SH-SY5Y (cell line): ENCODE measurements around the gene RBBP8NL.

Source experiments
- GATA2 ChIP-seq: IDR thresholded peaks from 2 replicates; pipeline ENCODE4 v1.6.1; 2011; ENCODE audit warnings: mild to moderate bottlenecking, low read depth, low read length
- GATA3 ChIP-seq: IDR thresholded peaks from 2 replicates; pipeline ENCODE4 v1.6.1; 2011; ENCODE audit warnings: low read depth, mild to moderate bottlenecking, low read length, moderate library complexity

- TF ChIP-seq GATA2, result no peak
- TF ChIP-seq GATA3, result no peak
These were observed 37.7 kb downstream of the RBBP8NL start for GRCh38 chr20:62389601-62390087.
